ENCODE results near the gene CHN2.
"Not testable (repeated sequence)": the region's sequence is repeated elsewhere in the genome, so short reads cannot be mapped to it uniquely, and the experiment has no call there.

CHN2 gene

GRCh38 chr7:29499932-29500331 is 305.4 kb downstream of the CHN2 start:
- DNase-seq (ENCODE audit: low read depth) = no peak

GRCh38 chr7:29500719-29501118 is 306.1 kb downstream of the CHN2 start:
- DNase-seq (ENCODE audit: low read depth) = no peak

GRCh38 chr7:29502133-29502532 is 307.6 kb downstream of the CHN2 start:
- DNase-seq (ENCODE audit: low read depth) = no peak

- no peak for DNase-seq (ENCODE audit: low read depth)
Measured at GRCh38 chr7:29505931-29506330, 311.4 kb downstream of the CHN2 start.

GRCh38 chr7:29508608-29509007 is 314.0 kb downstream of the CHN2 start:
- no peak for DNase-seq (ENCODE audit: low read depth)

- DNase-seq (ENCODE audit: low read depth) = no peak
Measured at GRCh38 chr7:29510028-29510427, 315.5 kb downstream of the CHN2 start.

- DNase-seq (ENCODE audit: low read depth) = no peak
Measured at GRCh38 chr7:29511337-29511736, 316.8 kb downstream of the CHN2 start.

- no peak for DNase-seq (ENCODE audit: low read depth)
Measured at GRCh38 chr7:29511851-29512250, 317.3 kb downstream of the CHN2 start.

GRCh38 chr7:29516491-29516890 is 321.9 kb downstream of the CHN2 start:
- DNase-seq (ENCODE audit: low read depth) = no peak

GRCh38 chr7:29518616-29519015 is 324.0 kb downstream of the CHN2 start:
- DNase-seq (ENCODE audit: low read depth) = no peak

GRCh38 chr7:29523728-29524127 is 329.2 kb downstream of the CHN2 start:
- no peak for DNase-seq (ENCODE audit: low read depth)

- no peak for DNase-seq (ENCODE audit: low read depth)
Measured at GRCh38 chr7:29527505-29528108, 333.0 kb downstream of the CHN2 start.

GRCh38 chr7:29528526-29528925 is 334.0 kb downstream of the CHN2 start:
- not testable (repeated sequence) for DNase-seq (ENCODE audit: low read depth)

Data from HS-5 (cell line).